DOHH2 (cell line): ENCODE results near the gene MMP15.

Experiments
- CTCF ChIP-seq: fragments of 200-600 bp; sonication (generic); IDR thresholded peaks from one replicate; pipeline ENCODE4 v1.5.1; 2014; ENCODE audit warnings: antibody characterized with exemption, mild to moderate bottlenecking, low read depth, low read length; ENCODE audit not compliant: poor library complexity, severe bottlenecking
- EZH2phosphoT487 ChIP-seq: fragments of 200-600 bp; sonication (generic); IDR thresholded peaks from 2 replicates; pipeline ENCODE4 v1.6.1; 2017; ENCODE audit warnings: borderline replicate concordance, mild to moderate bottlenecking, antibody characterized with exemption, low read length, moderate library complexity, mixed read lengths

- TF ChIP-seq CTCF (no peak), EZH2phosphoT487 (no peak)
These were observed 25.4 kb upstream of the MMP15 start, which contains the start of gene ZNF319 for GRCh38 chr16:57999971-58000705.
